NCI-H748 (cell line): Measurements from ENCODE around the gene ARPC2.
A peak's percentile ranks its signal among the peaks of the same experiment; 100 is the strongest.

Source experiments
- DNase-seq: peaks from one replicate; lab custom pipeline; 2025; ENCODE audit not compliant: unreplicated experiment; lab: John Stamatoyannopoulos, UW

ARPC2 gene

GRCh38 chr2:218217360-218218267 is 625 bp downstream of the ARPC2 start:
- peak; percentile 57 for DNase-seq

GRCh38 chr2:218218268-218219185 is 1.5 kb downstream of the ARPC2 start:
- no peak for DNase-seq

GRCh38 chr2:218219934-218220333 is 2.9 kb downstream of the ARPC2 start:
- DNase-seq = no peak

GRCh38 chr2:218221000-218221399 is 4.0 kb downstream of the ARPC2 start:
- no peak for DNase-seq

GRCh38 chr2:218223046-218223445 is 6.1 kb downstream of the ARPC2 start:
- no peak for DNase-seq

- no peak for DNase-seq
Measured at GRCh38 chr2:218224186-218224585, 7.2 kb downstream of the ARPC2 start.

- no peak for DNase-seq
Measured at GRCh38 chr2:218226903-218227302, 9.9 kb downstream of the ARPC2 start.

GRCh38 chr2:218228366-218229090 is 11.5 kb downstream of the ARPC2 start:
- no peak for DNase-seq

- no peak for DNase-seq
Measured at GRCh38 chr2:218229239-218229638, 12.2 kb downstream of the ARPC2 start.

GRCh38 chr2:218229851-218230250 is 12.9 kb downstream of the ARPC2 start:
- no peak for DNase-seq

- DNase-seq = no peak
Measured at GRCh38 chr2:218230882-218231281, 13.9 kb downstream of the ARPC2 start.

- DNase-seq = no peak
Measured at GRCh38 chr2:218233543-218233942, 16.6 kb downstream of the ARPC2 start.

- DNase-seq = no peak
Measured at GRCh38 chr2:218234521-218234920, 17.5 kb downstream of the ARPC2 start.

- no peak for DNase-seq
Measured at GRCh38 chr2:218235017-218235416, 18.0 kb downstream of the ARPC2 start.

GRCh38 chr2:218236829-218237228 is 19.8 kb downstream of the ARPC2 start:
- DNase-seq = no peak

GRCh38 chr2:218238887-218239286 is 21.9 kb downstream of the ARPC2 start:
- no peak for DNase-seq

GRCh38 chr2:218244204-218244603 is 27.2 kb downstream of the ARPC2 start:
- DNase-seq = no peak

- DNase-seq = no peak
Measured at GRCh38 chr2:218244665-218245064, 27.7 kb downstream of the ARPC2 start.

- DNase-seq = no peak
Measured at GRCh38 chr2:218245214-218245613, 28.2 kb downstream of the ARPC2 start.

GRCh38 chr2:218249691-218250090 is 32.7 kb downstream of the ARPC2 start:
- no peak for DNase-seq
